GM21381 (cell line): Measurements from ENCODE around the gene TENM4.
"Not testable (repeated sequence)": the region's sequence is repeated elsewhere in the genome, so short reads cannot be mapped to it uniquely, and the experiment has no call there.

Experiments used
- ATAC-seq: cut with Tn5 transposase; IDR thresholded peaks from one replicate; pipeline ENCODE4 v1.9.1; 2021; ENCODE audit warnings: mild to moderate bottlenecking, moderate library complexity; ENCODE audit not compliant: unreplicated experiment

The TENM4 gene

GRCh38 chr11:78987748-78988147 lies 453.1 kb downstream of the TENM4 start:
- ATAC-seq = no peak

GRCh38 chr11:78986305-78986704 lies 454.5 kb downstream of the TENM4 start:
- ATAC-seq = no peak

- ATAC-seq = no peak
Measured at GRCh38 chr11:78985663-78986062, 455.2 kb downstream of the TENM4 start.

GRCh38 chr11:78982473-78982872 lies 458.4 kb downstream of the TENM4 start:
- no peak for ATAC-seq

- no peak for ATAC-seq
Measured at GRCh38 chr11:78981153-78981552, 459.7 kb downstream of the TENM4 start.

GRCh38 chr11:78978831-78979230 lies 462.0 kb downstream of the TENM4 start:
- ATAC-seq = no peak

- ATAC-seq = not testable (repeated sequence)
Measured at GRCh38 chr11:78977848-78978247, 463.0 kb downstream of the TENM4 start.

GRCh38 chr11:78977009-78977408 lies 463.8 kb downstream of the TENM4 start:
- ATAC-seq = no peak

GRCh38 chr11:78975081-78975480 lies 465.7 kb downstream of the TENM4 start:
- no peak for ATAC-seq

- no peak for ATAC-seq
Measured at GRCh38 chr11:78973876-78974275, 467.0 kb downstream of the TENM4 start.

- no peak for ATAC-seq
Measured at GRCh38 chr11:78972590-78972989, 468.2 kb downstream of the TENM4 start.

- no peak for ATAC-seq
Measured at GRCh38 chr11:78972177-78972576, 468.7 kb downstream of the TENM4 start.

- no peak for ATAC-seq
Measured at GRCh38 chr11:78967811-78968210, 473.0 kb downstream of the TENM4 start.

- no peak for ATAC-seq
Measured at GRCh38 chr11:78965432-78965831, 475.4 kb downstream of the TENM4 start.

- ATAC-seq = no peak
Measured at GRCh38 chr11:78961937-78962701, 478.7 kb downstream of the TENM4 start.

GRCh38 chr11:78961247-78961646 lies 479.6 kb downstream of the TENM4 start:
- no peak for ATAC-seq

- ATAC-seq = no peak
Measured at GRCh38 chr11:78958444-78958843, 482.4 kb downstream of the TENM4 start.

- ATAC-seq = no peak
Measured at GRCh38 chr11:78957476-78958245, 483.2 kb downstream of the TENM4 start.

GRCh38 chr11:78954696-78955095 lies 486.1 kb downstream of the TENM4 start:
- no peak for ATAC-seq

GRCh38 chr11:78954261-78954660 lies 486.6 kb downstream of the TENM4 start:
- ATAC-seq = no peak

GRCh38 chr11:78952890-78953289 lies 487.9 kb downstream of the TENM4 start:
- ATAC-seq = no peak

GRCh38 chr11:78952175-78952574 lies 488.7 kb downstream of the TENM4 start:
- no peak for ATAC-seq
